GM19455 (cell line): Measurements from ENCODE around the gene EPS8L1.

ENCODE experiments used
- ATAC-seq: cut with Tn5 transposase; IDR thresholded peaks from one replicate; pipeline ENCODE4 v1.9.1; 2021; ENCODE audit not compliant: unreplicated experiment

EPS8L1 gene

GRCh38 chr19:55114566-55115145 is 39.0 kb downstream of the EPS8L1 start:
- no peak for ATAC-seq

- no peak for ATAC-seq
Measured at GRCh38 chr19:55115446-55116065, 39.9 kb downstream of the EPS8L1 start.

- ATAC-seq, result no peak
Measured at GRCh38 chr19:55116232-55116858, 40.7 kb downstream of the EPS8L1 start.

GRCh38 chr19:55116859-55117662 is 41.4 kb downstream of the EPS8L1 start, which contains the start of gene PPP1R12C:
PPP1R12C (minus strand) TSS chr19:55117637; CDS start chr19:55117543, 94 bp downstream.
- peak; percentile 13 for ATAC-seq

GRCh38 chr19:55117663-55118391 is 42.2 kb downstream of the EPS8L1 start:
- ATAC-seq, result peak; percentile 84

GRCh38 chr19:55118401-55118991 is 42.8 kb downstream of the EPS8L1 start:
- ATAC-seq, result no peak

GRCh38 chr19:55119053-55119452 is 43.4 kb downstream of the EPS8L1 start:
- ATAC-seq, result no peak

GRCh38 chr19:55131421-55131820 is 55.8 kb downstream of the EPS8L1 start:
- no peak for ATAC-seq

- no peak for ATAC-seq
Measured at GRCh38 chr19:55132453-55133129, 56.9 kb downstream of the EPS8L1 start.

- no peak for ATAC-seq
Measured at GRCh38 chr19:55133639-55134444, 58.2 kb downstream of the EPS8L1 start.

GRCh38 chr19:55134736-55135135 is 59.1 kb downstream of the EPS8L1 start:
- ATAC-seq, result no peak

GRCh38 chr19:55136399-55137102 is 60.9 kb downstream of the EPS8L1 start:
- no peak for ATAC-seq
